HL-60 (cell line): ENCODE data around the gene ENTPD2.

Experiments used
- CTCF ChIP-seq: IDR thresholded peaks from one replicate; pipeline ENCODE4 v1.5.1; 2011; ENCODE audit warnings: low read length, control low read depth, inconsistent platforms; ENCODE audit not compliant: insufficient read depth
- POLR2AphosphoS5 ChIP-seq: IDR thresholded peaks from 2 replicates; pipeline ENCODE4 v1.6.1; 2012; ENCODE audit warnings: low read depth
- TF ChIP-seq, protein P1 (sequence below): IDR thresholded peaks from 2 replicates; pipeline ENCODE4 v1.6.1; 2012; ENCODE audit warnings: low read depth; ENCODE audit not compliant: insufficient replicate concordance

GRCh38 chr9:137062384-137062783 is 8.5 kb upstream of the ENTPD2 start:
- TF ChIP-seq CTCF: no peak
- TF ChIP-seq, protein P1, sequence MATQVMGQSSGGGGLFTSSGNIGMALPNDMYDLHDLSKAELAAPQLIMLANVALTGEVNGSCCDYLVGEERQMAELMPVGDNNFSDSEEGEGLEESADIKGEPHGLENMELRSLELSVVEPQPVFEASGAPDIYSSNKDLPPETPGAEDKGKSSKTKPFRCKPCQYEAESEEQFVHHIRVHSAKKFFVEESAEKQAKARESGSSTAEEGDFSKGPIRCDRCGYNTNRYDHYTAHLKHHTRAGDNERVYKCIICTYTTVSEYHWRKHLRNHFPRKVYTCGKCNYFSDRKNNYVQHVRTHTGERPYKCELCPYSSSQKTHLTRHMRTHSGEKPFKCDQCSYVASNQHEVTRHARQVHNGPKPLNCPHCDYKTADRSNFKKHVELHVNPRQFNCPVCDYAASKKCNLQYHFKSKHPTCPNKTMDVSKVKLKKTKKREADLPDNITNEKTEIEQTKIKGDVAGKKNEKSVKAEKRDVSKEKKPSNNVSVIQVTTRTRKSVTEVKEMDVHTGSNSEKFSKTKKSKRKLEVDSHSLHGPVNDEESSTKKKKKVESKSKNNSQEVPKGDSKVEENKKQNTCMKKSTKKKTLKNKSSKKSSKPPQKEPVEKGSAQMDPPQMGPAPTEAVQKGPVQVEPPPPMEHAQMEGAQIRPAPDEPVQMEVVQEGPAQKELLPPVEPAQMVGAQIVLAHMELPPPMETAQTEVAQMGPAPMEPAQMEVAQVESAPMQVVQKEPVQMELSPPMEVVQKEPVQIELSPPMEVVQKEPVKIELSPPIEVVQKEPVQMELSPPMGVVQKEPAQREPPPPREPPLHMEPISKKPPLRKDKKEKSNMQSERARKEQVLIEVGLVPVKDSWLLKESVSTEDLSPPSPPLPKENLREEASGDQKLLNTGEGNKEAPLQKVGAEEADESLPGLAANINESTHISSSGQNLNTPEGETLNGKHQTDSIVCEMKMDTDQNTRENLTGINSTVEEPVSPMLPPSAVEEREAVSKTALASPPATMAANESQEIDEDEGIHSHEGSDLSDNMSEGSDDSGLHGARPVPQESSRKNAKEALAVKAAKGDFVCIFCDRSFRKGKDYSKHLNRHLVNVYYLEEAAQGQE: no peak
- TF ChIP-seq POLR2AphosphoS5: no peak
